Fibroblast of mammary gland (primary cell): ENCODE results near the gene FANCE.

Experiments
- DNase-seq: peaks from one replicate; pipeline ENCODE4 v3.0.0-alpha.2; 2010; ENCODE audit warnings: low read depth
- H3K4me3 ChIP-seq: 2 replicates; pipeline ENCODE4 v1.5.1; 2011; ENCODE audit warnings: low read depth, mild to moderate bottlenecking, low read length, moderate library complexity; ENCODE audit not compliant: control insufficient read depth
- TF ChIP-seq, protein P1 (sequence below): conservative IDR thresholded peaks from 2 replicates; pipeline ENCODE4 v1.5.1; 2011; ENCODE audit warnings: low read depth, low read length, inconsistent platforms; ENCODE audit not compliant: control insufficient read depth, insufficient read depth

FANCE gene

DNA sequence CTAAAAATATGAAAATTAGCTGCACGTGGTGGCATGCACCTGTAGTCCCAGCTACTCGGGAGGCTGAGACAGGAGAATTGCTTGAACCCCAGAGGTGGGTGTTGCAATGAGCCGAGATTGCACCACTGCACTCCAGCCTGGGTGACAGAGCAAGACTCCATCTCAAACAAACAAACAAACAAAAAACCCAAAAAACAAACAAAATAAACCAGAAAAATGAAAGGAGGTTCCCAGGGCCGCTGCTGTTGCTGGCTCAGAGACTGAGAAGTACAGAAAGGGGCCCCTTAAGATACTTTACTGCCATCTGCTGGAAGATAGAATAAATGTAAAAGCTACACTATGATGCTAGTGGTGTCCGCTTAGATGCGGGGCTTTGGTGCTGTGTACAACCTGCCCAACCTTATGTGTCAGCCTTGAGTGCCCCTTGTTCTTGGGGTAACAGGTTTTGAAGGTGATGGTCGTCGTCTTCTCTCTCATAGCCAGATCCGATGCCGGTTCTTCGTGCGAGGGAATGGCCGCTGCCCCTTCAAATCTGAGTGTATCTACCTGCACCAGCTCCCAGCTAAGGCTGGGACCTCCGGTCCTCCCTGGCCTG, 2.8 kb upstream of the FANCE start:
- DNase-seq: peak; percentile 71
- H3K4me3 ChIP-seq: no peak overlapping the region
- TF ChIP-seq, protein P1, sequence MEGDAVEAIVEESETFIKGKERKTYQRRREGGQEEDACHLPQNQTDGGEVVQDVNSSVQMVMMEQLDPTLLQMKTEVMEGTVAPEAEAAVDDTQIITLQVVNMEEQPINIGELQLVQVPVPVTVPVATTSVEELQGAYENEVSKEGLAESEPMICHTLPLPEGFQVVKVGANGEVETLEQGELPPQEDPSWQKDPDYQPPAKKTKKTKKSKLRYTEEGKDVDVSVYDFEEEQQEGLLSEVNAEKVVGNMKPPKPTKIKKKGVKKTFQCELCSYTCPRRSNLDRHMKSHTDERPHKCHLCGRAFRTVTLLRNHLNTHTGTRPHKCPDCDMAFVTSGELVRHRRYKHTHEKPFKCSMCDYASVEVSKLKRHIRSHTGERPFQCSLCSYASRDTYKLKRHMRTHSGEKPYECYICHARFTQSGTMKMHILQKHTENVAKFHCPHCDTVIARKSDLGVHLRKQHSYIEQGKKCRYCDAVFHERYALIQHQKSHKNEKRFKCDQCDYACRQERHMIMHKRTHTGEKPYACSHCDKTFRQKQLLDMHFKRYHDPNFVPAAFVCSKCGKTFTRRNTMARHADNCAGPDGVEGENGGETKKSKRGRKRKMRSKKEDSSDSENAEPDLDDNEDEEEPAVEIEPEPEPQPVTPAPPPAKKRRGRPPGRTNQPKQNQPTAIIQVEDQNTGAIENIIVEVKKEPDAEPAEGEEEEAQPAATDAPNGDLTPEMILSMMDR: peak; percentile 79

DNA sequence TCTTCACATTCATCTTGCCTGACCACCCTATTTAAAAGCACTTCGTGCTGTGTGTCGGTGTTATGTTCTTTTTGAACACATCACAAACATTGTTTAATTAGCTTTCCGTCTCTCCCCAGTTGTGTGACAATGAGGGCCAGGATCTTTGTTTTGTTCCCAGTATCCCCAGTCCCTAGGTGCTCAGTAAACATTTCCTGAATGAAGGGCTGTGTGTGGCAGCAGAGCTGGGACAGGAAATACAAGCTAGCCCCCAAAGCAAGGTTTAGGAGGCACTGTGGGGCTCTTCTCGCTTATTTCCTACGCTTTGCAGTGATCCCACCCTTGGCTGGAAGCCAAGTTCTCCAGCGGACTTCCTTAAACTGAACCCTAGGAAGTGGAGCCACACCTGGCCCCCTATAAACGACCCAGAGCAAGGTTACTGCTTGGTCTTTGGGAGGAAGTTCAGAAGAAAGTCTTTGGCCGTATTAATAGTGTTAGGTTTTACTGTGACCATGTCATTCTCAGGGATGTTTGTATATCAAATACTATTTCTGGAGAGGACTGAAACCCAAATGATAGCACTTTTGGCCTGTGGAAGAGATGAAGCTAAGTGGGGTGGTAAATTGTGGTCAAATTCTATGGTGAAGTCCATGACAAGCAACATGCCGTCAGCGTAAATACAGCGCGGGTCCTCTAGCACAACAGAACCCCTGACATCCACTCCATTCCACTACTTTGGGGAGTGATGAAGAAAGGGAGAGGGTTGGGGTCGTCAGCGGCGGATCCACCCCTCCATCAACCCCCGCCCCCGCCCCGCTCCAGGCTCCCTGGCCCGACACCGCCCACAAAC, 570 bp upstream of the FANCE start:
- peak overlapping the region; percentile 44 for H3K4me3 ChIP-seq
- DNase-seq: no peak

DNA sequence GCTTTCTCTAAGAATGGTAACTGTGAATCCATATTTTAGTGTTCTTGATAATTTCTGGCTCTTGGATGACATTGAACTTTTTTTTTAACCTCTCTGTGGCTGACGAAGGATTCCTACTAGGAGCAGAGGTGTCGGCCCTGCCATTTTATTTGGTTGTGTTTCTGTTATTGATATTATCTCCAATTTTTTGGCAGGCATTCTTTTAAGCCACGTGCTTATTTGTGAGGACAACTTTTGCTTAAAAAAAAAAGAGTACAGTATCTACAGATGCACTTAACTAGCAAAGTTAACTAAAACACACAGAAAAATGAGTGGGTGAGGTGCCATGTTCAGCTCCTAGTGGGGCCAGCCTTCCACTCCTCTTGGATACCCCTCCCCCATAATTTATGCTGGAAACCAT, 1.1 kb downstream of the FANCE start:
- peak overlapping the region; percentile 64 for H3K4me3 ChIP-seq
- DNase-seq: no peak
- TF ChIP-seq, protein P1: no peak

More for the DNA sequence above, 570 bp upstream of the FANCE start:
- TF ChIP-seq, protein P1: no peak

DNA sequence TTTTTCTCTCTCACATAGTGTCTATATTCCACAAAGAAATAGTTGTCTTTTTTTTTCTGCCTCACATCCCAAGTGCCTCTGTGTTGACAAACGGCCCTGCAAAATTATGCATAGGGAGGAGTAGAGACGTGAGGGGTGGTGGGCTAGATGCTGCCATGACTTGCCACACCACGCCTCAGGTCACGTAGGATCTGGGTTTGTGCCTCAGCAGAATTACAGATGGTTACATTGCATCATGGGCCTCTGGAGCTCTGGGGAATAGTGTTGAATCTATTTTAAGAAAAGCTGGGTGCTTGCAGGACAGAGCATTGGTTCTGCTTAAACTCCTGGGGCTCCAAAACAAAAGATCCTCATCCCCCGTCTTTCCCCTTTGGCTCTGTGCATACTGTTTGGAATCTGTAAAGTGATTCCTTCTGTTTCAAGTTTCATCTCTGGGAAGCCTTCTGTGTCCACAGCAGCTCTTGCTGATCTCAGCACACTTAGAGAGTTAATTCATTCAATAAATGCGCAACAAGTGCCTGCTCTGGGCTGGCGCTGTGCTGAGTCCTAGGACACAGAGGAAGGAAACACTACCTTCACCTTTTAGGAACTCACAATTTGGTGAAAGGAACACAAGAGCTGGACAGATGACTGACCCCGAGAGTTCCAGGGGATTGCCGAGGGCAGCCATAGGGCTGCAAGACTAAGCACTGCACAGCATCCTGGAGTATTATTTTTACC, 2.4 kb downstream of the FANCE start:
- peak; percentile 52 for DNase-seq
- no peak overlapping the region for H3K4me3 ChIP-seq
- TF ChIP-seq, protein P1: no peak

DNA sequence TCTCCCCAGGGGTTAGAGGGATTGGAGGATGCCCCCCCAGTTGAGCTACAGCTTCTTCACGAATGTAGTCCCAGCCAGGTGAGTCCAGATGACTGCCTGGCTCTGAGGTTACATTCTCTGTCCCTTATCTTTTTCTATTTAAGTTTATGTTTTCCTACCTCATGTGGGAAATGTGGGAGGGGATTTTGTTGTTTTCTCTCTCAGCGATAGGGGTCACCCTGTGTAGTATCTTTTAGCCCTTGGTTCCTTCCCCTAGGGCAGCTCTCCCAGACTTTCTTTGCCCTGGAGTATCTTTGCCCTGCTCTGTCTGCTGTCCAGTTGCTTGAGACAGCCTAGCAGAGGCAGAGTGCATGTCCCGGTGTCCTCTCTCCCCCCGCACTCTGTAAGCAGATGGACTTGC, 5.8 kb downstream of the FANCE start:
- no peak for DNase-seq
- H3K4me3 ChIP-seq: no peak overlapping the region
- TF ChIP-seq, protein P1: no peak

DNA sequence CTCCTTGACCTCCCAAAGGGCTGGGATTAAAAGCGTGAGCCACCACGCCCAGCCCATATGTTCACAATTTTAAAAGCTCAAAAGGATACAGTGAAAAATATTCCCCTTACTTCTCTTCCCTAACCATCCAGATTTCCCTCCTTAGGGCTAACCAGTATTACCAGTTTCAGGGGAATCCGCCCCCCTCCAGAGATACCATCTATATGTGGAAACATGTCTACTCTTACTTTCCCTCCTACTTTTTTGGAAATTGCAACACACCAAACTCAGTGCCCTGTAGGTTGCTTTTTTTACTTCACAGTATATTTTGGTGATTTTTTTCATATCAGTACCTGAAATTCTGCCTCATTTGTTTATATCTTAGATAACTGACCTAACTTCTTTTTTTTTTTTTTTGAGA, 9.1 kb downstream of the FANCE start:
- H3K4me3 ChIP-seq: no peak overlapping the region
- DNase-seq: no peak
- TF ChIP-seq, protein P1: no peak
